Stimulated activated CD4-positive, alpha-beta T cell treated with anti-CD3 and anti-CD28 coated beads, Interleukin-15, amount 100 ng/mL, for 48 hours (primary cell): ENCODE results near the gene MUC22.
"Not testable (repeated sequence)": the region's sequence is repeated elsewhere in the genome, so short reads cannot be mapped to it uniquely, and the experiment has no call there.

Experiments used
- DNase-seq, 2 donors: peaks; one replicate each; pipeline ENCODE4 v3.0.0-alpha.2; 2020; ENCODE audit warnings: low read depth in 2 of 2

The MUC22 gene

DNA sequence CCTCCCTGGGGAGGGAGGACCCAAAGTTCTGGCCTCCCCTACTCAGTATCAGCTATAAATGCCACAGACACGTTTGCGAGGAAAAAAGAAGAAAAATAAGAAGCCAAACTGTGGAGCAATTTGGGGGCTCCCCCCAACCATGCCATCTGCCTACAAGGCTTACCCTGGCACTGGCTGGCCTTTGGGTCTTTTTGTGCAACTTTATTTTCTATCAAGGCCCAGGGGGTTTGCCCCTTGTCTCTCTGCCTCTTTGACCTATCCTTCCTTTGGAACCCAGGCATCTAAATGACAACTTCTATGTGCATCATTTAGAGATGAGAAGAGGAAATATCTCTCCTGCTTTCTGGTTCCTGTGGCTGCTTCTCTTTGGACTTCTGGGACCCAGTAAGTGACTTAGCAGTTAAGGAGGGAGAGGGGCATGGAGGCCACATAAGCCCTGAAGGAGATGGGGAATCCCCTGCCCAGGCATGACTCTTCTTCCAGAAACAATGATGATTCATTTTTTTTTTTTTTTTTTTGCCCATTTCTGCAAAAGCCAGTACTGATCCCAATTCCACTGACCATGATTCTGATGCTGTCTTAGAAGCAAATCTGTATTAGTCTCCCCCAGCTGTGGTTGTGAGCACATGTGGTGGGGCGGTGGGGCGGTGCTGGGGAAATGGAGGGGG lies at the start of gene MUC22:
TSS of gene MUC22 (plus strand) at position 82 of the 668 bp plus-strand sequence. CDS start at position 315, 233 bp downstream.
- DNase-seq, result peak in 1 of 2 donors; percentile 25

DNA sequence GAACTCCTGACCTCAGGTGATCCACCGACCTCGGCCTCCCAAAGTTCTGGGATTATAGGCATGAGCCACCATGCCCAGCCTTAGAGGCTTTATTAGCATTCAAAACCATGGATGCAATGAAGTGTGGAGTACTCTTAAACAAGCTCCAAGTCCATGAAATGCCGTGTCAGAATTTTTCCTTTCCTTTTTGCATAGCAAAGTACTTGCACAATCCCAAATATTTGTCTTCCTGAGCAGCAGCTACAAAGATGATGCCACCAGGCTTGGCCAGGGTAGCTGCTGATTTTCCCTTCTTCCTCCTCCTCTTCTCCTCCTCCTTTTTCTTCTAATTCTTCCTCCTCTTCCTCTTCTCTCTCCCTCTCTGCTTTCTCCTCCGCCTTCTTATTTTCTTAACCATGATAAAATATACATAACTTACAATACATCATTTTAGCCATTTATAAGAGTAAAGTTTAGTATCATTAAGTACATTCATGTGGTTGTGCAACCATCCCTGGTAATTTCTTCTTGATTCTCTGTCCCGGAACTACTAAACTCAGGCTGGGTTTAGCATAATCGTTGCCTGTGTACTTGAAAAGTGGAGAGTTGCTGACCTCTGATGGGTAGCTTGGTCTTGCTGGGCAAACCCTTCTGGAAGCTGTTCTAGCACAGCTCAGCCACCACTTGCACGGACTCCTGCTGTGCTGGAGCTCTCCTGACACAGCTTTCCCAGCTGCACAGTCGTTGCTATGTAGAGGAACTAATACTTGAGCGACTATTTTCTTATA lies 49.2 kb upstream of the MUC22 start:
- DNase-seq, result no peak

DNA sequence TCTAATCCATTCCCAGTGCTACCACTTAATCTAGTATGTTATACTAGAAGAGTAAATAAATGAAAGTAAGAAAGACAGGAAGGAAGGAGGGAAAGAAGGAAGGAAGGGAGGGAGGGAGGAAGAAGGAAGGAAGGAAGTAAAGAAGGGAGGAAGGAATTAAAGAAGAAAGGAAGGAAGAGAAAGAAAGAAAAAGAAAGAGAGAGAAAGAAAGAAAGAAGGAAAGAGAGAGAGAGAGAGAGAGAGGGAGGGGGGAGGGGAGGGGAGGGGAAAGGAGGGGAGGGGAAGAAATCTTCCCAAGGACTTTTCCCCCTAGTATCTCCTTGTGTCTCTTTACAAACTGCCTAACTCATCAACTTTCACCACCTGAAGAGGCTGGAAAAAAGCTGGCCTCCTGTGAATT lies 47.6 kb upstream of the MUC22 start:
- no peak for DNase-seq

DNA sequence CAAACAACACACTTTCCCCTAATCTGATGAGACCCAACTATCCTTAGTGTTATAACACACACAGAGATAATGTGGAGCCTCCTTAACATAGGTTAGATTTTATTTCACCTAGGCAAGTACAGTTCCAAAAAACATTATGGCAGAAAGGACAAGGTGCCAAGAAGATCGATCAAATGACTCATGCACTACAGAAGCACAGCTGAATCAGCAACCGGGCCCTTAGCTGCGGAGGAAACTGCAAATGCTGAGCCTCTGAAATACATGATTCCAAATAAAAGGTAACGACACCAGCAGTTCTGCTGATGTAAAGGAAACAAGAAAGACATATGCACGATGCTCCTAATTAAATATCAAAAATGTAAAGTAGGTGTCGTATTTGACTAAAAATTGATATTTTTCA lies 46.6 kb upstream of the MUC22 start:
- no peak for DNase-seq

DNA sequence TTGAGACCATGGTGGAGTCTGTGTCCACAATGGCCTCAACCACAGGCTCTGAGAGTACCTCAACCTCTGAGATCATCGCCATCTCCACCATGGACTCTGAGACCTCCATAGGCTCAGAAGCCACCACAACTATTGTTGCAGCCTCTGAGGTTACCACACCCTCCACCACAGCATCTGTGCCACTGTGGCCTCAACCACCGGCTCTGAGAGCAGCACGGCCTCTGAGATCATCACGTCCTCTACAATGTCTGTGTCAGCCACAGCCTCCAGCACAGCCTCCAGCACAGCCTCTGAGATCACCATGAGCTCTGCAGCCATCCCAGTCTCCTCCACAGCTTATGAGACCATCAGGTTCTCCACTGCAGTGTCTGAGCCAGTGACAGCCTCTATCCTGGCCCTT lies 46.2 kb upstream of the MUC22 start:
- DNase-seq, result no peak

DNA sequence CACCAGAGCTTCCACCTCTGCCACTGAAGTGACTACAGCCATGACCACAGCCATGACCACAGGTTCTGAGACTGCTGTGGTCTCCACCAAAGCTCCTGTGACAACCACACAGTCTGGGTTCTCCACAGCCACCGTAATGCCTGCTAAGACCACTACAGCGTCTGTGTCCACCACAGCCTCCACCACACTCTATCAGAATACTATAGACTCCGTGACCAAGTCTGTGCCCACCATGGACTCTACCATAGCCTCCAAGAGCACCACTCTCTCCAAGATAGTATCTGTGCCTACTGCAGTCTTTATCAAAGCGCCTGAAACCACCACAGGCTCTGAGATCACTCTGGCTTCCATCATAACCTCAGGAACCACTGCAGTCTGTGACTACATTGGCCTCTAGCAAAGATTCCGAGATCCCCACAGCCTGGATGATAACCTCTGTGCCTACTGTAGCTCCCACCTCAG lies 45.1 kb upstream of the MUC22 start:
- no peak for DNase-seq

DNA sequence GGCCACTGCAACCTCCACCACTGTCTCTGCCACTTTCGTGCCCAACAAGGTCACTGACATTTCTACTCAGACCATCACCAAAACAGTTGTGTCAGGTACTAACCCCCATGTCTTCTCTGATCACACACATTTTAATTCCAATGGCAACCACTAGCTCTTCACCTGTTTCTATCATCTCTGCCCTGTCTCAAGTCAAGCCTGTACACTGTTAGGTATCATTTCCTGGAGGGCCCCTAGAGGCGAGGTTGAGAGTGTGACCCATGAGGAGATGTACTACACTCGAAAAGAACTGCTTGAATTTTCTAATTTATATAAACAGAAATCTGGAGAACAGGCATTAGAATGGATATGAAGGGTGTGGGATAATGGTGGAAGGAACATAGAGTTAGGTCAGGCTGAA lies 44.1 kb upstream of the MUC22 start:
- no peak for DNase-seq

DNA sequence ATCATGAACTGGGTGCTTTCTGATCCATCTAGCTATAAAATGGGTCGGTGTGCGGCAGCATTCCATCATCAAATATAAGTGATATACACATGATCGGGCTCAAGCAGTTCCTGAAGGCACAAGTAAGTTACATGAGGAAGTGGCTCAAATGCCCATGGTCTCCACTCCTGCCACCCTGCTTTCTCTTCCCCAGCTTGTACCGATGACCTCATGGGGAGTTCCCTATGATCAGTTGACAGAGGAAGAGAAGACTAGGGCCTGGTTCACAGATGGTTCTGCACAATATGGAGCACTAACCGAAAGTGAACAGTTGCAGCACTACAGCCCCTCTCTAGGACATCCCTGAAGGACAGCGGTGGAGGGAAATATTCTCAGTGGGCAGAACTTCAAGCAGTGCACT lies 41.1 kb upstream of the MUC22 start:
- DNase-seq, result not testable (repeated sequence)

DNA sequence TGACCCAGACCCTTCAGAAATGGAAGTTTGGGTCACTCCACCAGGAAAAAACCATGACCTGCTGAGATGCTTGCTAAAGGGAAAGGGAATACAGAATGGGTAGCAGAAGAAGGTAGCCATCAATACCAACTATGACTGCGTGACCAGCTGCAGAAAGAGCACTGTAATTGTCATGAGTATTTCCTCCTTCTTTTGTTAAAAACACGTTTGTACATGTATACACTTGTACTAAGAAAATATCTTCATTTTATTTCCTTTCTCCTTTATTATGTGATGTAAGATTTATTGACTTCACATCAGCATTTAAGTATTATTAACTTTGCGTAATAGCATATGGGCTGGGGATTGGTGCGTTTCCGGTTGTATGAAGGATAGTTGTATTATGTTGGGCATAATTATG lies 39.3 kb upstream of the MUC22 start:
- no peak for DNase-seq

DNA sequence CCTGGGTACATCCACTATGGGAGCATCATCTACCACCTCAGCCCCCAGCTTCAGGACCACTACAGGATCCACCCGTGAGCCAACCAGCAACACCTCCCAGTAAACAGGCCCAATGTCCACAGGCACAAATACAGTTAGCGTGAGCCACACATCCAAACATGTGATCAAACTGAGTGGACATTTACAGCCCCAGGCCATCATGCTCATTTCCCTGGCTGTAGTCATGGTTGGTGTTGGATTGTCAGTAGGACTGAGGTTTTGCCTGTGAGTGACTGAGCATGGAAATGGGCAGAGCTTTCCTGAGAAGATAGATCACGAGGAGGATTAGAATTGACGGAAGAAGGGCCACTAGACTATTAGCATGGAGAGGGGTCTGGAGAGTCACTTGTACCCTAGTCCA lies 37.5 kb upstream of the MUC22 start:
- no peak for DNase-seq

DNA sequence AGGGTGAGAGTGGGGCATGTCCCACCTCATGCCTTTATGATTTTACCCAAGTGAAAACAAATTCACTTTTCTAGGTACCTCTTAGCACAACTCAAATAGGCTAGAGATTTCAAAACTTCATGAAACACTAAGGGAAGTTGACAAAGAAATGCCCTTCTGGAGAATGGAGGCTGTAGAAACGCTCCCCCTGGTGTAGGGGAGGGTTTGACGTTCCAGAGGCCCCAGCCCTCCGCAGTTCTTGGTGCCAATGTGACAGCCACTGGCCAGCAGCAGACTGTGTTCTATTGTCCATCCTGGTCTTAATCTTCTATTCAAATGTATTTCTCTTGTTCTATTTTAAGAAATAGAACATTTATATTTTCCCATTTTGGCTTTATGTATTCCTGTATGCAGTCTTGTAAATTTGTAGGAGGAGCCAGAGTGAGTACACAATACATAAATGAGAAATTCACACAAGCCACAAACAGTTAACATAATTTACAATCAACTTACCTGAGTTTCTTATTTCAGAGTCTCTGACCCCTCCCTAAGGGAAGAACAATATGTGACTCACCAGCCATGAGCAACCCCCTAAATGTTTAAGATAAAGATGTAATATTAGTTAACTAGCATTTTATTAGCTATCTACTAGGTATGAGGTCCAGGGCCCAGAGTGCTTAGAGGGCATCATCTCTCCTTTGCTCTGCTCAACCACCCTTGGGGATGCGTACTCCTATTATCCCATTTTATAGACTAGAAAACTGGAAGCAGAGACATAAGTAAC lies 35.6 kb upstream of the MUC22 start:
- no peak for DNase-seq

DNA sequence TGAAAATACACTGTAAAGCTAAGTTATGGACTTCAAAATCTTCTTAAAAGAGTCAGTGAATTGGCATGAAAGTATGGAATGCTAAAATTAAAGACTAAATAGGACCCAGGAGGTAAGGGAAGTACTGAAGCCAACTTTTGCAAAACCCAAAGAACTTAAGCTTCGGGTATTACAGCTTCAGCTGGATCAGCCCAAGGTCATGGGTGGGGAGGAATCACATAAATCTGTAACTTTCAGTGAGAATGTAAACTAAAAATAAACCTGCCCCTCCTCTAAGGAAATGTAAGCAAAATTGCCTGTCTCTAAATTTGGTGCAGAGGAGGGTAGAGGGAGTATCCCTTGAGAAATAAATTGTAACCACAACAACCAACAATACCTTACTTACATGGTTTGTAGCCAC lies 31.1 kb upstream of the MUC22 start:
- DNase-seq, result no peak

DNA sequence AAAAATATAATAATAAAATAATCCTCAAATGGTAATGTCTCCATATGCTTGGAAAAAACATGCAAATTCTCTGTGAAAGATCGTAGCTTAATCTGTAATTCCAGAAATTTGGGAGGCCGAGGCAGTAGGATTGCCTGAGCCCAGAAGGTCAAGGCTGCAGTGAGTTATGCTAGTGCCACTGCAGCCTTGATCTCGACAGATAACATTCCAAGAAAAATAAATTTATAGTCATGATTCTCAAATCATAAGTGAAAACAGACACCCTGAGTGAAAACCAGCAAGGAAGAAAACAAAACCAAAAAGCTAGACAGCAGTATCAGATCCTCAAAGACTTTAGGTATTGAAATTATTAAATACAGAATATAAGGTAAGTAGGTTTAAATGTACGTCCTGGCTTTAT lies 30.6 kb upstream of the MUC22 start:
- DNase-seq, result no peak

DNA sequence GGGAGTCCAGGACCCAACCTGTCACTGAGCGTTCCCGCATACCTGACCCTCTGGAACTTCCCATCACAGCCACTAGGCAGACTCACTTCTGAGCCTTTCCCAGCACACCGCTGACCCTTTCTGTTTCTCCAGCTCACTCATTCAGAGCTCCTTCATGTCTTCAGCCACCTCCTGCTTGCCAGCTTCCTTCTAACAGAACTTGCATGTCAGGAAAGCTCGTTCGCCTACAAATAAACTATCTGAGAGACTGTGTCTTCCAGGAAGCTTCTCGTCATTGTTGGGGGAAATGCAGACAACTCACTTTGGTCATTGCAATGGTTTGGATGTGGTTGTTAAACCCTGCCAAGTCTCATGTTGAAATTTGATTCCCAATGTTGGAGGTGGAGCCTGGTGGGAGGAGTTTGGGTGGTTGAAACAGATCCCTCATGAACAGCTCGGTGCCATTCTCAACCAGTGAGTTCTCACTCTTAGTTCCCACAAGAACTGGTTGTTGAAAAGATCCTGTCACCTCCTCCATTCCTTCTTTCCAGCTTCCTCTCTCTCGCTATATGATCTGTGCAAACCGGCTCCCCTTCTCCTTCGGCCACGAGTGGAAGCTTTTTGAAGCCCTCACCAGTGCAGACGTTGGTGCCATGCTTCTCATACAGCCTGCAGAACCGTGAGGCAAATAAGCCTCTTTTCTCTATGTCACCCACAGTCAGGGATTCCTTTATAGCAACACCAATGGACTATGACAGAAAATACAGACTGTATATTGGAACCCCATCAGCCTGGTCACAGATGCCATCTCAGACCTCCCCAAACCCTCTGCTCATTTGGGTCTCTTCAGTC lies 28.1 kb upstream of the MUC22 start:
- no peak for DNase-seq

DNA sequence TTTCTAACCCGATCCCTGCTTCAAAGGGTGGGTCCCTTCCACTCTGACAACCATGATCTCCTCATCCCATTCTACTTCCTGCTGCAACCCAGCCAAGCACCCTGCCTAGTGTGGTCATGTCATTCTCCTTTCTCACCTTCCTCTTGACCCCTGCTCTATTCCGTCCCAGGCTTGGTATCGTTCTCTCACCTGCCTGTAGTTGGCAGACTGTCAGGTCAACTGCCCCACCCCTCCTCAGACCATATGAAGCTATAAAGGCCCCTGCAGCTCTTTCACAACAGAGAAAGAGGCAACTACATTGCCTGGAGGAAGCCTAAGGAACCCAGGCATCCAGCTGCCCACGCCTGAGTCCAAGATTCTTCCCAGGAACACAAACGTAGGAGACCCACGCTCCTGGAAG lies 26.8 kb upstream of the MUC22 start, which contains the start of gene MUC21:
TSS of gene MUC21 (plus strand) at position 280 of the 400 bp plus-strand sequence. CDS start 241 bp downstream, outside the sequence.
- no peak for DNase-seq

DNA sequence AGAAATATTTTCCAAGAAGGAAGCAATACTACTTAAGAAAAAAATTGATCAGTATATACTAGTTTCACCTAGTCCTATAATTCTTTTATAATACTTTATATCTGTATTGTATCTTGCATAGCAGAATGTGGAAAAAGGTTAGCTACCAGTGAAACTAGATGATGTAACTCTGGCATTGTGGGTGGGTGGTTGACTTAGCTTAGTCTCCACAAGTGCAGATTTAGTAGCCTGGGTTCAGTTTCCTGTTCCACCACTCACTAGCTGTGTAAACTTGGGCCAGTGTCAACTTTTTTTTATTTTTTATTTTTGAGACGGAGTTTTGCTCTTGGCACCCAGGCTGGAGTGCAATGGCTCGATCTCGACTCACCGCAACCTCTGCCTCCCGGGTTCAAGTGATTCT lies 24.8 kb upstream of the MUC22 start:
- no peak for DNase-seq

DNA sequence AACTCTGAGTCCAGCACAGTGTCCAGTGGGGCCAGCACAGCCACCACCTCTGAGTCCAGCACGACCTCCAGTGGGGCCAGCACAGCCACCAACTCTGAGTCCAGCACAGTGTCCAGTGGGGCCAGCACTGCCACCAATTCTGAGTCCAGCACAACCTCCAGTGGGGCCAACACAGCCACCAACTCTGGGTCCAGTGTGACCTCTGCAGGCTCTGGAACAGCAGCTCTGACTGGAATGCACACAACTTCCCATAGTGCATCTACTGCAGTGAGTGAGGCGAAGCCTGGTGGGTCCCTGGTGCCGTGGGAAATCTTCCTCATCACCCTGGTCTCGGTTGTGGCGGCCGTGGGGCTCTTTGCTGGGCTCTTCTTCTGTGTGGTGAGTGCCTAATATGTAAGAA lies 23.0 kb upstream of the MUC22 start:
- DNase-seq, result no peak

DNA sequence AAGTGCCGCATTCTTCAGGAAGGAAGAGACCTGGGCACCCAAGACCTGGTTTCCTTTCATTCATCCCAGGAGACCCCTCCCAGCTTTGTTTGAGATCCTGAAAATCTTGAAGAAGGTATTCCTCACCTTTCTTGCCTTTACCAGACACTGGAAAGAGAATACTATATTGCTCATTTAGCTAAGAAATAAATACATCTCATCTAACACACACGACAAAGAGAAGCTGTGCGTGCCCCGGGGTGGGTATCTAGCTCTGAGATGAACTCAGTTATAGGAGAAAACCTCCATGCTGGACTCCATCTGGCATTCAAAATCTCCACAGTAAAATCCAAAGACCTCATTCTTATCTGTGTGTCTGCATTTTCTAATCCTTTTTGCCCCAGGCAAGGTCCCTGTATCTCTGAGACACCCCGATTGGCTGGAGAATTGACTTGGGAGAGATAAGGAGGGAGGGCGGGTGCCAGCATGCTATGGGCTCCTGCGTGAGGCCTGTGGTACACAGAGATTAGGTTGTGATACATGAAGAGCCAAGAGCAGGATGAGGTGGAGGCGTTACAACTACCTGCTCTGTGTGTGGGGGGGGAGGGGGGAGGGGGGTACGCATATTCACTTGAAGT lies 22.0 kb upstream of the MUC22 start:
- no peak for DNase-seq

DNA sequence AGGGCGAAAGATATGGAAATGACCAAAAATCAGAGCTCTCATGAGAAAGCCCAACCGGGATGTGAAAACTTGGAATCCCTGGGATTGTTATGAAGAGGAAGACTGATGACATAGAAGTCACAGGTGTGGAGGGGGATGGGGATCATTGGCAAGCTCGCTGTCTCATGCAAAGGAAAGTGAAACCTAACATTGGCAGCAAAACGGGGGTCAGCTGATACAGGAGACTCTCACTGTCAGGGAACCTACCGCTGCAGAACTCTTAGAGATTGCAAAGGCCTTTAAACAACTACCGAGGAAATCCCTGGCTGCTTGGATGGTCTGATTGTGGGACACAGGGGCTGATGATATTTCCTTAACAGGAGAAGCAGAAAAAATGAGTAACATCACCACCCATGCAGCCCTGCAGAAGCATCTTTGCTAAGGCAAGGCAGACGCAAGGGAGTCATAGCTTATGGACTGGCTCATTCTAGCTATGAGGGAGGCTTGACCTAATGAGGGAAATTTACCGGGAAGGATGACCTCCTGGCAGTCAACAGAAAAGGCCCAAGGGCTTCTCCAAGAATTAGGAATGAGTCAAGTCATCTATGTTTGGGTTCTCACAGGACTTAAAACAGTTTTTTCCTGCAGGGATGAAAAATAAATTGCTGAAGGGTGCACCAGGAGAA lies 19.7 kb upstream of the MUC22 start:
- DNase-seq, result no peak

DNA sequence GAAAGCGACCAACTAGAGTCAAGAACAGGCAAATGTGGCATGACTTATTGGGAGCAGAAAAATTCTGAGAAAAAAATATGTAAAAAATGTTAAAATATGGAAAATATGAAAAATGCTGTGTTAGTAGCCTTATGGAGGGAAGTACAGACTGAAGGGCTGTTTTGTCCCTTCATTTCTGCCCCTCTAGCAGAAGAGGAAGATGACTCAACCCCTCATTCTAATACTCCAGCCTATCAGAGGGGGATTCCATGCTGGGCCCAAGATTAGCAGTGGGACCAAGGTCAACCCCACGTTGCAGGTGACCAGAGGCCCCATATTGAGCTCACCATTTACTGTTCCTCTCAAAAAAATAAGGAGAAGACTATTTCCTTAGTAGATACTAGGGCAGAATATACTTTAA lies 18.4 kb upstream of the MUC22 start:
- no peak for DNase-seq

DNA sequence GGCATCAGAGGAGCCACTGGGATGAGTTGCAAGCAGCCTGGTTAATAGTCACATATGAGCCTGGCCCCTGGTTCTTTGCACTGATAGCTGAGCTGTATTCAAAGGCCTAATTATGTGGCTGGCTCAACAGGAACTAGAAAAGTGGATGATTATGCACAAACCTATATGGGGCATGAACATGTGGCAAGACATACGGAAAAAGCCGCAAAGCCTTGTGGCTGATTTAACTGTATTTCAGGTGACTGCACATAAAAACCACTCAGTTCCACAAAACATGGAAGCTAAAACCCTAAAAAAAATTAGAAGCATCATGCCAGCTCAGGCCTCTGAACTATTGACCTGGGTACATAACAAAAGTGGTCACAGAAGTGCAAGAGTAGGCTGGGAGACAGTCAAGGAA lies 13.0 kb upstream of the MUC22 start:
- no peak for DNase-seq
